HTR-8/SVneo (cell line): ENCODE measurements around the gene PPP1R13L.
A peak's percentile ranks its signal among the peaks of the same experiment; 100 is the strongest.
"Not testable (repeated sequence)": the region's sequence is repeated elsewhere in the genome, so short reads cannot be mapped to it uniquely, and the experiment has no call there.

ENCODE experiments used
- DNase-seq: peaks from one replicate; pipeline ENCODE4 v3.0.0; 2011; ENCODE audit warnings: low spot score, mixed read lengths; ENCODE audit not compliant: insufficient read length
- FAIRE-seq: peaks from 2 replicates; lab custom pipeline; 2011; peaks lifted over from hg19 to GRCh38; lab: Jason Lieb, UNC

PPP1R13L gene

DNA sequence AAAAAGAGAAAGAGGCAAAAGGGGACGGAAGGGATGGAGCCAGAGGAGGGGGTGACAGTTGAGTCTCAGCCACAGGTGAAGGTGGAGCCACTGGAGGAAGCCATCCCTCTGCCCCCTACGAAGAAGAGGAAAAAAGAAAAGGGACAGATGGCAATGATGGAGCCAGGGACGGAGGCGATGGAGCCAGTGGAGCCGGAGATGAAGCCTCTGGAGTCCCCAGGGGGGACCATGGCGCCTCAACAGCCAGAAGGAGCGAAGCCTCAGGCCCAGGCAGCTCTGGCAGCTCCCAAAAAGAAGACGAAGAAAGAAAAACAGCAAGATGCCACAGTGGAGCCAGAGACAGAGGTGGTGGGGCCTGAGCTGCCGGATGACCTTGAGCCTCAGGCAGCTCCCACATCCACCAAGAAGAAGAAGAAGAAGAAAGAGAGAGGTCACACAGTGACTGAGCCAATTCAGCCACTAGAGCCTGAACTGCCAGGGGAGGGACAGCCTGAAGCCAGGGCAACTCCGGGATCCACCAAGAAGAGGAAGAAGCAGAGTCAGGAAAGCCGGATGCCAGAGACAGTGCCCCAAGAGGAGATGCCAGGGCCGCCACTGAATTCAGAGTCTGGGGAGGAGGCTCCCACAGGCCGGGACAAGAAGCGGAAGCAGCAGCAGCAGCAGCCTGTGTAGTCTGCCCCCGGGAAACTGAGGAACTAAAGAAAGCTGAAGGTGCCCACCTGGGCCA is 4.1 kb upstream of the PPP1R13L start:
- no peak for DNase-seq
- no peak for FAIRE-seq

GRCh38 chr19:45408121-45408520 is 3.3 kb upstream of the PPP1R13L start:
- FAIRE-seq (no peak), DNase-seq (no peak)

DNA sequence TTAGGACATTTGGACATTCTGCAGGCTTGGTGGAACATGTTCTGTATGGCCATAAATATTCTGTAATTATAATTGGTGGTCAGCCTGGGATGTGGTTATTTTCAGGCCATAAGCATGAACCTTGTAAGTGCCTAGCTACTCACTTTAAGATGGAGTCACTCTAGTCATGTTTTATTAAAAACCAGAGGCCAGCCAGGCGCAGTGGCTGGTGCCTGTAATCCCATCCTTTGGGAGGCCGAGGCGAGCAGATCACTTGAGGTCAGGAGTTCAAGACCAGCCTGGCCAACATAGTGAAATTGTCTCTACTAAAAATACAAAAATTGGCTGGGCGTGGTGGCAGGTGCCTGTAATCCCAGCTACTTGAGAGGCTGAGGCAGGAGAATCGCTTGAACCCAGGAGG is 2.7 kb upstream of the PPP1R13L start:
- FAIRE-seq, DNase-seq: not testable (repeated sequence)

DNA sequence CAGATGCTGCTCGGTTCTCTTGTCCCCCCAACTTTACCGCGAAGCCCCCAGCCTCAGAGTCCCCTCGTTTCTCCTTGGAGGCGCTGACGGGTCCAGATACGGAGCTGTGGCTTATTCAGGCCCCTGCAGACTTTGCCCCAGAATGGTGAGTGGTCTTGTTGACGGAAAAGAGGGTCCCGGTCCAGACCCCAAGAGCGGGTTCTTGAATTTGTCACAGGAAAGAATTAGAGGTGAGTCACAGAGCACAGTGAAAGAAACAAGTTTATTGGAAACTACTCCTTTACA is 2.2 kb upstream of the PPP1R13L start:
- FAIRE-seq (no peak), DNase-seq (no peak)

- FAIRE-seq: no peak
- peak; percentile 89 for DNase-seq
These were observed 1.6 kb upstream of the PPP1R13L start, which contains the start of gene POLR1G for GRCh38 chr19:45406226-45407090. POLR1G (plus strand) TSS chr19:45406644; CDS start chr19:45406697, 53 bp downstream.

DNA sequence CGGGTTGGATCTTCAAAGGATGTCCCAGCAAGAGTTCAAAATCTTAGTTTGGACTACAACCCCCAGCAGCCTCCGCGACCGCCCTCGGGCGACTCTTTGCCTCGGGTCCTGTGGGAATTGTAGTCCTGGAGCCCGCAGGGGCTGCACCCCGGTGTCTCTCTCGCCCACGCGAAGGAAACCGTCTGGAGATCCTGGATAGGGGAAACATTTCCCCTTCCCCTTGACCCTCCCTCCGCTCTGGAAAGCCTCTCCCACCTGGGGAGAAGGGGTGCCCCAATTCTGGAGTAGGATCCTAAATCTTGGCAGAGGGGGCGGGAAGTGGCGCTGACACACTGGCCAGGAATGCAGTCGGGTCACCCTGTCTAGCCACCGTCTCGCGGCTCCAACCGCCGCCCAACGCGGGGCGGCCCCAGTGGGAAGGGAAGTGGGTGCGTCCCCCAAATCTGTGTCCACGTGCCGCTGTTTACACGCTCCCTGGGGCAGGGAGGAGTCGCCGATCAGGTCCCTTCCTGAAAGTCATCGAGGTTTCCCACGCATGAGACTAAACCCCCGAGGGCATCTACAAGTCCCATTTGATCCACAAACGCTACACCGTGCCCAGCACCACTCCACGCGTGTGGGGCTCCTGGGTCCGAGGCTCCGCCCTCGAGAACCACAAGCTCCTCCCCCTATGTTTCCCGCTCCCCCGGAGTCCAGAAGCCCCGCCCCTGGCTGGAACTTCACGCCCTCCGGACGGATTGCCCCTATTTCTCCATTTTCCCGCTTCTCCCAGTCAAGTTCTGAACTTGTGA is 761 bp upstream of the PPP1R13L start:
- DNase-seq: peak; percentile 92
- FAIRE-seq: peak; percentile 86

DNA sequence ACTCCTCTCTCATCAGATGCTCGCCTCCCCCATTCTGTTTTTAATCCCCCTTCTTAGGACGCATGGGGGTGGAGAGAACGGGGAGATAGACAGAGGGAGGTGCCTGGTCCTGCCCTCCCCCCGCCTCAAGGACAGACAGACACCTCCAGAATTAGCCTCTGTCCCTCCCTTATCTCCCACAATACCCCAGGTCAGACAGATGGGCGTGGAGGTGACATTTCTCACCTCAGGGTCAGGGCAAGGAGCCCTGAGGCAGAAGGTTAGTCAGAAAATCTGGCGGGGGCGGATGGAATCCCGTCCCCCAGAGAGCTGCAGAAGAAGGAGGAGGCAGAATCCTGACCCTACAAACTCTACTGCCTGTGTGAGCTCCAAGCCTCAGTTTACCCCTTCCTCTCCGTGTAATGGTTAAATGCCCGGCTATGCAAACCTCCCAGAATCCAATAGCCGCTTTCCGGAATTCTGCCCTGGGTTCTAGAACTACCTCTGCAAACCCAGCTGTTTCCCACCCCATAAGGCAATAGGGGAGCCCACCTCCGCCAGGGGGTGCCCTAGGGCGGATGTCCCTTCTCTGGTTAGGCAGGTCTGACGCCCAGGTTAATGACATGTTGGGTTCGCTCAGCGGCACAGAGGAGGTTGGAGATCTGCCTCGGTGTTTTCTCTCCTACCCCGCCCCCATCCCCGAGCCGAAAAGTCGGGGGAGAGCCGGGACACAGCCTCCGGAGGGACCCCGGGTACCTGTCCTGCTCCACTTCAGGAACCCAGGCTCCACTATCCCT is 900 bp downstream of the PPP1R13L start:
- FAIRE-seq: no peak
- no peak for DNase-seq

- FAIRE-seq (no peak), DNase-seq (no peak)
These were observed 1.6 kb downstream of the PPP1R13L start for GRCh38 chr19:45403272-45403671.

- peak; percentile 66 for DNase-seq
- no peak for FAIRE-seq
These were observed 2.4 kb downstream of the PPP1R13L start for GRCh38 chr19:45402298-45403061.

DNA sequence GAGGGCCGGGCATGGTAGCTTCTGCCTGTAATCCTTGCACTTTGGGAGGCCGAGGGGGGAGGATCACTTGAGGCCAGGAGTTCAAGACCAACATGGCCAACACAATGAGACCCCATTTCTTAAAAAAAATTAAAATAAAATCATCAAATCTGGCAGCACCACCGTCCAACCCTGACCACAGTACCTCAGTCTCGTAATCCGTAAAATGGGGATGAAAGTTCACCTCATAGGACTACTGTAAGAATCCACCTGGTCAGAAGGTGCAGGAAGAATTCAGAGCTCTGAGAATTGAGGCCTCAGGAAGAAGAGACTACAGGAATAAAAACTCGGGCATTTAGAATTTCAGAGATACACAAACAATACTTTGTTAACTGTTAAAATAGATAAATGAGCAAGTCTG is 3.1 kb downstream of the PPP1R13L start:
- no peak for DNase-seq
- FAIRE-seq: no peak

DNA sequence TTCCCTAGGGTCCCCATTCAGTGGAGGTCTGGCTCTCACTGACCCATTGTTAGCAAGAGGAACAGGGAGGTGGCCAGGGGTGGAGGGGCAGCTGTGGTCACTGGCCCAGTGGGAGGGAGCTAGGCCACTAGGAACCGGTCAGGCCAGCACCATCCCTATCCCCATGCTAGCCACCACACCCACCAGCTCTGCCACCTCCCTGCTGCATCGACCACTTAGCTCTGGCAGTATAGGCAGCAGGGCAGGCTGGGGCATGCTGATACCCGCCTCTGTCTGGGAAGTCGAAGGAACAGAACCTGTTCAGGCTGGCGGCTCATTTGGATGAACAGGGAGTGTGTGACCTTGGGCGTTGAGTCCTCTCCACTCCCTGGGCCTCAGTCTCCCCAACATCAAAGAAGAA is 4.7 kb downstream of the PPP1R13L start:
- FAIRE-seq: peak; percentile 9

DNA sequence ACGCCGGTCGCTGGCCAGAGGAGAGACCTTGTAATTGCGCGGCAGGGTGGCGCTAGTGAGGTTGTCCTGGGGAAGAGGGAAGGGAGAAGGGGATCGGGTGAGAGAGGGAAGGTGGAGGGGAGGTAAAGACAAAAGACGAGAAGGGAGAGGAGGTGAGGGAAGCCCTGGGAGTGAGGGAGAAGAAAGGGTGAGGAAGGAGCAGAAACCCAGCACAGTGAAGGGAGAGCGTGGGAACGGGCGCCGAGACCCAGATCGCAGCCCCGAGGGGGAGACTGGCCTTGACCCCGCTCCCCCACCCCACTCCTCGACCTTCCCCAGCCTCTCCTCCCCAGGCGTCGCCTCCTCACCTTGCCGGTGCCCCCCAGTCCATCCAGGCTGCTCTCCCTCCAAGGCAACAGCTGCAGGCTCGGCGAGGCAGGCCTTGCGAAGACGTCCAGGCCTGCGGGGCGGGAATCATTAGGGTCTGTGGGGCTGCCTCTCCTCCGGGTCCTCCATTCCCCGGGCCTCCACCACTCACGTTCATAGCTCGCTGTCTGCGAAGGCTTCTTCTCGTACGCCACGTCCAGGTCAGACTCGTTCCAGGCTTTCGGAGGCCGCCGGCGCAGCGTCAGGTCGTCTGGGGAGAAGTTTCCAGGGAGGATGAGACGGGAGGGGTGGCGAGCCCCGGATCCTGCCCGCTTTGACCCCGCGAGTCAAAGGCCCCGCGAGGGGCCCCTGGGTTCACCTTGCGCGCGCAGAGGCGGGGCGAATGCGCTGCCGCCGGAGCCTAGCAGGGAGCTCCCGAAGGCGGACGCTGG is 8.8 kb downstream of the PPP1R13L start:
- DNase-seq: no peak

More for the DNA sequence above, 4.7 kb downstream of the PPP1R13L start:
- no peak for DNase-seq

GRCh38 chr19:45391871-45392665 is 12.8 kb downstream of the PPP1R13L start:
- no peak for DNase-seq
- no peak for FAIRE-seq

More for the DNA sequence above, 8.8 kb downstream of the PPP1R13L start:
- FAIRE-seq: no peak

DNA sequence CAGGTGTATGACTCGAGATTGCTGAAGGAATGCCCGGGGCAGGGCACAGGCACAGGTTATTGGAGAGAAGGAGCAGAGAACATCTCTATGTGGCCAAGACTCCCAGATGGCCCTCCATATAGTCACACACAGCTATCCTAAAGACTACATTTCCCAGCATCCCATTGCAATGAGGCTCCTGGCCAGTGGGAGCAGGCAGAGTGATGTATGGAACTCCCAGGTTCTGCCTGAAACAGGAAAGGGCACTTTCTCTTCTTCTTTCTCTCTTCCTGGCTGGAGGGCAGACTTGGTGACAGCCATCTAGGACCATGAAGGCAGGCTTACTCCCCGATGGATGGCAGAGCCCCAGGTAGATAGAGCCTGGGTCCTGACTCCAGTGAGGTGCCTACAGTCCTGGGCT is 13.5 kb downstream of the PPP1R13L start:
- DNase-seq: no peak
- FAIRE-seq: no peak

DNA sequence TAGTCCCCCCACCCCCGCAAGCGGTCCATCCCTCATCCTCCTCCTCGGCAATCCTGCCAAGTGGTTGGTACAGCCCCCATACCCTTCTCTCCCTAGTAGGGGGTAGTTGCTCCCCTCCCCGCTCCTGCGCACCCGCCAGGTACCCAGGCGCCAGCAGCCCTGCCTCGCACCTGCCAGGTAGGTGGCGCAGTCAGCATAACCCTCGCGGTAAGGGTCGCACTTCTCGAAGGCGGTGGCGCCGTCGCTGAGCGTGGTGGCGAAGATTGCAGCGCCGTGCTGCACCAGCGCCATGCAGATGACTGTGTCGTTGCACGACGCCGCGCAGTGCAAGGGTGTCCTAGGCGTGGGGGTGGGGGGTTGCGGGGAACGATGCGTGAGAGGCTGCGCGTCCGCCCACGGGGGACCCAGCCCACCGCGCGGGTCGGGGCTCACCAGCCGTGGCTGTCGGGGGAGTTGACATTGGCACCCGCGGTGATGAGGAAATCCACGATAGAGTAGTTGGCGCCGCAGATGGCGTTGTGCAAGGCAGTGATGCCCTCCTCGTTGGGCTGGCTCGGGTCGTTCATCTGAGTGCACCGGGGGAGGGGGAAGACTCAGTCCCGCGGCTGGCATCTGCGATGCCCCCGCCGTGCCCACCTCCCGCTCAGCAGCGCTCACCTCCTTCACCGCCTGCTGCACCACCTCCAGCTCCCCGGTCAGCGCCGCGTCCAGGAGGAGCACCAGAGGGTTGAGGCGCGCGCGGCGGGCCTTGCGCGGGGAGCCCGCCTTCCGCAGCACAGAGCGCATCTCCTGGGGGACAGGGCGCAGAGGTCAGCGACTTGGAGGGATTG is 19.3 kb downstream of the PPP1R13L start:
- FAIRE-seq (peak; percentile 55), DNase-seq (no peak)

GRCh38 chr19:45382426-45382825 is 22.4 kb downstream of the PPP1R13L start:
- FAIRE-seq (no peak), DNase-seq (no peak)

- FAIRE-seq: no peak
These were observed 24.8 kb downstream of the PPP1R13L start for GRCh38 chr19:45380107-45380506.

More at GRCh38 chr19:45380107-45380506, 24.8 kb downstream of the PPP1R13L start:
- no peak for DNase-seq
